Mononuclear cell (primary cell): ENCODE results near the gene EXD1. TPM values are rescaled to one million over a fixed set of nuclear protein-coding genes. Genes with fewer than 3 reads are reported as not detected.
"Not testable (repeated sequence)": the region's sequence is repeated elsewhere in the genome, so short reads cannot be mapped to it uniquely, and the experiment has no call there.

Source experiments
- H3K27me3 ChIP-seq: 2 replicates; pipeline ENCODE4 v1.6.0; 2011; ENCODE audit warnings: low read length, control low read depth; ENCODE audit not compliant: insufficient read depth
- H3K4me1 ChIP-seq: 2 replicates; pipeline ENCODE4 v1.5.1; 2011; ENCODE audit warnings: mild to moderate bottlenecking, low read length, control low read depth; ENCODE audit not compliant: insufficient read depth
- H3K4me3 ChIP-seq: 2 replicates; pipeline ENCODE4 v1.5.1; 2011; ENCODE audit warnings: mild to moderate bottlenecking, low read length, moderate library complexity
- H3K9me3 ChIP-seq: 2 replicates; pipeline ENCODE4 v1.5.1; 2011; ENCODE audit warnings: low read depth, mild to moderate bottlenecking, control low read depth, low read length
- total RNA-seq: library from RNA; depleted of rRNA; stranded (reverse); fragments of >200 nt; gene quantifications from one replicate; pipeline ENCODE4 v1.2.3, GENCODE V29; 2012

Gene EXD1
- not detected for total RNA-seq

GRCh38 chr15:41230650-41231421, at the start of gene EXD1, which contains the start of gene CHP1:
Gene EXD1 (minus strand): TSS chr15:41230757. CDS start chr15:41226575, 4,182 bp downstream.
Gene CHP1 (plus strand): TSS chr15:41231268. CDS start chr15:41231383, 115 bp downstream.
- peak within 1 kb of the TSS; percentile 84 for H3K4me3 ChIP-seq
- no peaks in the 10 kb centered on the region for H3K9me3 ChIP-seq
- peaks cover 24% of the 10 kb centered on the region for H3K4me1 ChIP-seq

GRCh38 chr15:41279535-41280283, 49.2 kb upstream of the EXD1 start:
- Histone ChIP-seq H3K9me3 (no peaks in the 10 kb centered on the region), H3K27me3 (no peaks in the 10 kb centered on the region), H3K4me3 (no peak overlapping the region), H3K4me1 (peaks cover 7% of the 10 kb centered on the region)

More at GRCh38 chr15:41230650-41231421, at the start of gene EXD1, which contains the start of gene CHP1:
- no peaks in the 10 kb centered on the region for H3K27me3 ChIP-seq

- Histone ChIP-seq H3K27me3 (no peaks in the 10 kb centered on the region), H3K4me3 (no peak overlapping the region), H3K4me1 (peaks cover 5% of the 10 kb centered on the region), H3K9me3 (no peaks in the 10 kb centered on the region)
Observed at GRCh38 chr15:41278319-41278718, 47.8 kb upstream of the EXD1 start.

GRCh38 chr15:41276831-41277230, 46.3 kb upstream of the EXD1 start:
- no peaks in the 10 kb centered on the region for H3K9me3 ChIP-seq
- H3K27me3 ChIP-seq, result no peaks in the 10 kb centered on the region
- H3K4me1 ChIP-seq, result no peaks in the 10 kb centered on the region
- no peak overlapping the region for H3K4me3 ChIP-seq

GRCh38 chr15:41269887-41270286, 39.3 kb upstream of the EXD1 start:
- no peaks in the 10 kb centered on the region for H3K9me3 ChIP-seq
- H3K4me1 ChIP-seq, result no peaks in the 10 kb centered on the region
- H3K4me3 ChIP-seq, result no peak overlapping the region
- no peaks in the 10 kb centered on the region for H3K27me3 ChIP-seq

GRCh38 chr15:41263891-41264351, 33.4 kb upstream of the EXD1 start:
- Histone ChIP-seq H3K4me1 (peaks cover 16% of the 10 kb centered on the region), H3K4me3 (no peak overlapping the region), H3K27me3 (no peaks in the 10 kb centered on the region), H3K9me3 (no peaks in the 10 kb centered on the region)

- H3K27me3 ChIP-seq, result no peaks in the 10 kb centered on the region
- H3K4me1 ChIP-seq, result peaks cover 18% of the 10 kb centered on the region
- no peaks in the 10 kb centered on the region for H3K9me3 ChIP-seq
- H3K4me3 ChIP-seq, result no peak overlapping the region
Observed at GRCh38 chr15:41262571-41262970, 32.0 kb upstream of the EXD1 start.

GRCh38 chr15:41260924-41261323, 30.4 kb upstream of the EXD1 start:
- peaks cover 21% of the 10 kb centered on the region for H3K4me1 ChIP-seq
- not testable (repeated sequence) for H3K9me3 ChIP-seq, H3K4me3 ChIP-seq, H3K27me3 ChIP-seq

- H3K27me3 ChIP-seq, result no peaks in the 10 kb centered on the region
- H3K4me3 ChIP-seq, result no peak overlapping the region
- no peaks in the 10 kb centered on the region for H3K9me3 ChIP-seq
- H3K4me1 ChIP-seq, result peaks cover 21% of the 10 kb centered on the region
Observed at GRCh38 chr15:41259546-41260189, 29.1 kb upstream of the EXD1 start.

GRCh38 chr15:41258750-41259471, 28.4 kb upstream of the EXD1 start:
- no peaks in the 10 kb centered on the region for H3K9me3 ChIP-seq
- peaks cover 21% of the 10 kb centered on the region for H3K4me1 ChIP-seq
- H3K4me3 ChIP-seq, result no peak overlapping the region
- H3K27me3 ChIP-seq, result no peaks in the 10 kb centered on the region

- no peaks in the 10 kb centered on the region for H3K9me3 ChIP-seq
- H3K4me3 ChIP-seq, result no peak overlapping the region
- peaks cover 15% of the 10 kb centered on the region for H3K4me1 ChIP-seq
- H3K27me3 ChIP-seq, result no peaks in the 10 kb centered on the region
Observed at GRCh38 chr15:41256577-41257038, 26.1 kb upstream of the EXD1 start.

- H3K4me3 ChIP-seq, result no peak overlapping the region
- no peaks in the 10 kb centered on the region for H3K27me3 ChIP-seq
- no peaks in the 10 kb centered on the region for H3K9me3 ChIP-seq
- H3K4me1 ChIP-seq, result peaks cover 15% of the 10 kb centered on the region
Observed at GRCh38 chr15:41256103-41256502, 25.5 kb upstream of the EXD1 start.

- Histone ChIP-seq H3K4me1 (peaks cover 10% of the 10 kb centered on the region), H3K27me3 (no peaks in the 10 kb centered on the region), H3K9me3 (no peaks in the 10 kb centered on the region), H3K4me3 (no peak overlapping the region)
Observed at GRCh38 chr15:41254560-41254959, 24.0 kb upstream of the EXD1 start.

GRCh38 chr15:41251411-41251810, 20.9 kb upstream of the EXD1 start:
- no peak overlapping the region for H3K4me3 ChIP-seq
- H3K4me1 ChIP-seq, result no peaks in the 10 kb centered on the region
- no peaks in the 10 kb centered on the region for H3K9me3 ChIP-seq
- no peaks in the 10 kb centered on the region for H3K27me3 ChIP-seq
